GM04504 (cell line): ENCODE data around the gene FMN2.
"Not testable (repeated sequence)": the region's sequence is repeated elsewhere in the genome, so short reads cannot be mapped to it uniquely, and the experiment has no call there.

Experiments used
- DNase-seq: peaks from one replicate; pipeline ENCODE4 v3.0.0-alpha.2; 2012; ENCODE audit warnings: low read depth

Gene FMN2

GRCh38 chr1:240139511-240139910, 47.8 kb downstream of the FMN2 start:
- no peak for DNase-seq

GRCh38 chr1:240145120-240145519, 53.4 kb downstream of the FMN2 start:
- no peak for DNase-seq

GRCh38 chr1:240148333-240148732, 56.6 kb downstream of the FMN2 start:
- no peak for DNase-seq

GRCh38 chr1:240149484-240150094, 57.9 kb downstream of the FMN2 start:
- DNase-seq = no peak

DNA sequence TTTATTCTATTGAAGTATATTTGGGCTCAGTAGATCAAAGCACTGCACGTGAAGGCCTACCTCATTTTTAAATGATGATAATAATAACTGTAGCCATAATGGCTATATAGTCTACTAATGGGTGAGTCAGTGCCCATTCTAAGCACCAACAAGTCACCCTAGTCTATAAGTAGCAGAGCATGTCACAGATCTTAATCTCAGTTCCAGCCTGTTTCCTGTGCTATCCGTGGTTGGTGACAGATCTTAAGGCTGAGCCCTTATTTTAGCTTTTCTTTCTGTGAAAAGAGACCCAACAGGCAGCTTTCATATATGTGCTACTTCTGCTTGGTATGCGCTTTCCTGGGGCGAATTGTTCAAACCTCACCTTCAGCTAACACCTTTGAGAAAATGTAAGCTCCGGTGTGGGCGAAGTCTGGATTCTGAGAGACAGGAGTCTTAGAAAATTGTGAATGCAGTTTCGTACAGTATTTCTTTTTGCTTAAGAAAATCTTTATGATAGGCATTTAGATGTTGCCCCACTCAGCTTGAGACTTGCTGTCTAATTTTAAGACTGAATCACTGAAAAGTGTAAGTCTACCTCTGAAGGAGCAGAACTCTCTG, 59.6 kb downstream of the FMN2 start:
- DNase-seq = no peak

DNA sequence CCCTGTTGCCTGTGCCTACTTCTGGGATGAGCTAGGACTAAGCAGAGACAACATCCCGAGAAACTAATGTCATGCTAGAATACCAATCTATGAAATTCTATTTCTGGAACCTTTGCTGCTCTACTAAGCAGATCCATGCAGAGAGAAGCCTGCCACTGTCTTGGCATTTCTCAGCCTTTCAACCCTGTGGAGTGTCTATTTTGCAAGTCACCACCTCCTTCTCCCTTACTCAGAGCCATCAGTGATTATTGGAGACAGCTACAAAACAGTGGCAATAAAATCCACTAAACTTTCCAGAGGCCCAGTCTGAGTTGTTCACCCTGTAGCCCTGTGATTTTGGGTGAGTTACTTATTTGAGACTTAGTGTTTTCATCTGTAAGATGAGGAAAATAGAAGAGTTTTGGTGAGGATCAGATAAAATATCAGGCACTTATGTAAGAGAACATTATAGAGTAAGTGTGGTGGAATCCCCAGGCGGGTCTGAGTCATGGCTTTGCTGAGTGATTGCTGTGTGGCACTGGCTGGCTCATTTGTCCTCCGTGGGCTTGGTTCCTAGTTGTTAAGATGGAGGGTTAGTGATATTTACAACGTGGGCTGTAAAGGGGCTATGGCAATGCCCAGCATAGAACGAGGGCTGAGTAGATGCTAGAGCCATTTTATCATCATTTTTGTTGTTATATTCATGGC, 61.1 kb downstream of the FMN2 start:
- DNase-seq = no peak

- DNase-seq = no peak
Observed at GRCh38 chr1:240155605-240156004, 63.9 kb downstream of the FMN2 start.

DNA sequence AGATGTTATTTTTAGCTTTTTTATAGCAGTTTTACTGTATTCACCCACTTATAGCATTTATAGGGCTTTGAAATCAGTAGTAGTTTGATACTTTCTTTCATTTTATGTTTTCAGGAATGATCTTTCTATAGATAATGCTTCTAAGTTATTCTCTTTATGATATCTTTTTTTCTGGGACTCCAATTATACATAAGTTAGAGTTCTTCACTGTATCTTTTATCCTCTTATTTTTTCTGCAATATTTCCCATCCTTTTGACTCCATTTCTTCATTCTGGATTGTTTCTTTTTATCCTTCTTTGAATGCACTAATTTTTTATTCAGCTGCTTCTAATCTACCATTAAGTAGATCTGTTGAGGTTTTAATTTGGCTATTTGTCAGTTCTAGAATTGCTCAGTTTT, 73.1 kb downstream of the FMN2 start:
- DNase-seq = no peak

DNA sequence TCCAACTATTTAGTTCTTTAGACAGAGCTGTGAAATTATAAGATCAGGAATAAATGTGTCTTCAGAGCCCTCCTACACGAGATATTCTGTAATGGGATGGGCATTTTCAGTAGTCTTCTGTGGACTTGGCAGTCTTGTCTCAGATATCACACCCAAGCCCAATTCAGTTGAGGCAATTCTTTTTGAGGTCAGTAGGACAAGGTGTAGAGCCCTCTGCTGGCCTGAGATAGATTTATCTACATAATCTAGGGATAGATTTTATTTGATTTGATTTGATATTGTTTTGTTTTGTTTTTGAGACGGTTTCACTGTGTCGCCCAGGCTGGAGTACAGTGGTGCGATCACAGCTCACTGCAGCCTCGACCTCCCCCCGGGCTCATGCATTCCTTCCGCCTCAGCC, 77.5 kb downstream of the FMN2 start:
- no peak for DNase-seq

DNA sequence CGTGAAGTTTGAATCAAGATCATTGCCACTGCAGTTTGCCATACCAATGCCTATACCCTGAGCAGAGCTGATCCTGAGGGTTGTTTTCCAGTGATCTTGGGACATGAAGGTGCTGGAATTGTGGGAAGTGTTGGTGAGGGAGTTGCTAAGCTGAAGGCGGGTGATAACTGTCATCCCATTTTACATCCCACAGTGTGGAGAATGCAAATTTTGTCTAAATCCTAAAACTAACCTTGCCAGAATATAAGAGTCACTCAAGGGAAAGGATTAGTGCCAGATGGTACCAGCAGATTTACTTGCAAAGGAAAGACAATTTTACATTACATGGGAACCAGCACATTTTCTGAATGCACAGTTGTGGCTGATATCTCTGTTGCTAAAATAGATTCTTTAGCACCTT, 78.6 kb downstream of the FMN2 start:
- DNase-seq = no peak

GRCh38 chr1:240170806-240171205, 79.1 kb downstream of the FMN2 start:
- no peak for DNase-seq

DNA sequence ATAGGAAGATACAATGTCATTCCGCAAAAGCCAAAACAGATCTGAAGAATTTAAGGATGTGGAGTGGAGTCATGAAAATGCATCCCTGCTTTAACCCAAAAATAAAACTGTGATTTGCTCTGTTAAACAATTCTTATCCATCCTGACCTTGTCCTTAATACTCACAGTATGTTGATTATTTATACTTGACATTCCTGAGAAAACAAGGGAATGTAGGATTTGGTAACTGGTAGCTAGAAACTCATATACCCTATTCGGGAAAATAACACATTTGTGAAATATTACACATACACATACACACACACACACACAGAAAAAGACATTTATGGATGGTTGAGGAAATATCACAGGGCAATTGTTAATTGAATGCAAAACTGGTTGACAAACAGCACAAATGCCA, 80.2 kb downstream of the FMN2 start:
- DNase-seq = no peak

DNA sequence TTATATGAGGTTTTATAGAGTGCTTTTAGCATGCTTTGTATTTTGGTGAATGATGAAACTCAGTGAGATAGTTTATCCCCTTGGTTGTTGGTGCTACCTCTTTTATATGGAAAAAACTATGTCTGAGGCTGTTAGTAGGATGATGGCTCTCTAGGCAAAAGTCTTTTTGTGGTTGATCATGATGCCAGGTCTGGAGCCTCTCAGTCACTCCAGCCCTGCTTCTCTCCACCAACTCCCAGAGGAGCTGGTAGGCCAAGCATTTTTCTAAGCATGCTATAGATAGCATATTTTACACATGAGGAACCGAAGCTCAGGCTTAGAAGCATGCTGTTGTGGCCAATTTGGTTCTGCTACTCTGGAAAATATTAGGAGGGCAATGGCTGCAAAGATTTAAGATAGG, 82.2 kb downstream of the FMN2 start:
- no peak for DNase-seq

DNA sequence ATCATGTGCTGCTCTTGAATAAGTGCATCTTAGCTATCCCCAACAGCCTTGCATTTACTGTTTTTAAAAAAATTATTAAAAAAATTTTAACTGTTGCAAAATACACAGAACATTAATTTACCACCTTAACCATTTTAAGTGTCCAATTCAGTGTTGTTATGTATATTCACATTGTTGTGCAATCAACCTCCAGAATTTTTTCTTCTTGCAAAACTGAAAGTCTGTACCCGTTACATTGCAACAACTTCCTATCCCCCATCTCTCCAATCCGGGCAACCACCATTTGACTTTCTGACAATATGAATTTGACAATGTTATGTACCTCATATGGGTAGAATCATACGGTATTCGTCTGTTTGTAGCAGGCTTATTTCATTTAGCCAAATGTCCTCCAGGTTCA, 83.1 kb downstream of the FMN2 start:
- DNase-seq = no peak

DNA sequence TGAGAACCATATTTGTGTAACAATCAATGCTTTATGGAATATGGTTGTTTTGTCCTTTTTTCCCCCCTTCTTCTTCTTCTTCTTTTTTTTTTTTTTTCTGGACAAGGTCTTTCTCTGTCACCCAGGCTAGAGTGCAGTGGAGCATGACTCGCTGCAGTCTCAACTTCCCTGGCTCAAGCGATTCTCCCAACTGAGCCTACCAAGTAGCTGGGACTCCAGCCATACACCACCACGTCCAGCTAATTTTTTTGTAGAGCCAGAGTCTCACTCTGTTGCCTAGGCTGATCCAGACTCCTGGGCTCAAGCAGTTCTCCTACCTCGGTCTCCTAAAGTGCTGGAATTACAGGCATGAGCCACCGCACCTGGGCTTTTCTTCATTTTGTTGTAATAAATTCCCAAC, 86.7 kb downstream of the FMN2 start:
- no peak for DNase-seq

- DNase-seq = not testable (repeated sequence)
Observed at GRCh38 chr1:240184682-240185081, 93.0 kb downstream of the FMN2 start.

- DNase-seq = no peak
Observed at GRCh38 chr1:240188139-240188538, 96.5 kb downstream of the FMN2 start.

- no peak for DNase-seq
Observed at GRCh38 chr1:240189386-240189989, 97.8 kb downstream of the FMN2 start.

DNA sequence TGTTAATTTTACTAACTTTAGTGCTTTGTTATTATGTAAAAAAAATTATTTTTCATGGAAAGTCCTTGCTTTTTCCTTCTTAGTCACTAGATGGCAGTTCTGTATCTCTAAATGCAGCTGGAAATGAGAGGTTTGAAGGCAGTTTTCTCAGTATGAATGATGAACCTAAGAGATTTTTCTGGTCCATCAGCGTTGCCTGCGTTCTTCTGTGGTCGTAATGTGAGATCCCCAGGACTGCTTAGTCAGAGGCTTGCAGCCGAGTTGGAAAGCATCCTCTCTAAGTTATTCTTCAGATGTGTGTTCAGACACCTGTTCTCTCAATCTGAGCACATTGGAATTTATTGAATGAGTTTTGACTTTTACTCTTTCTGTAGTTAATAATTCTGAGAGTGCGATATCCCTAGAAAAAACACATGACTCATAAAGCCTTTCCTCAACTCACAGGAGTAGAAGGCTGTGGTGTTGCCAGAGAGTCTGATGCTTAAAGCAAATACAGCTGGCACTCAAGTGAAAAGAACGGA, 99.3 kb downstream of the FMN2 start:
- peak; percentile 93 for DNase-seq

DNA sequence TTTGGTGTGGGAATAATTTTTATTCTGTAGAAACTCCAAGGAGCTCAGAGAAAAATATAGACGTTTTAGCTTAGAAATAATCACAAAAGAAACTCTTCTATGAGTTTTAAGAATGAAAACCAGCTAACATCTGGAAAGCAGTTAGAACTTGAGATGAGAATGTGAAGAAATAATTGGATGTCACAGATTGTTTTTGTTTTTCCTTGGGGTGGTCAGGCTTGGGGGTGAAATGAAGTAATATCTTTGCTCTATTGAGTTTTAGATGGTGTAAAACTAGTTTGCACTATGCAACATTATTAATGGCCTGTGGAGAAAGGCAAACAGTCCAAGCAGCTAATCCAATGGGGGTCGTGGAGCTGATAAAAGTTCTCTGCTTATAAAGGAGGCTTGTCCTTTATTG, 101.2 kb downstream of the FMN2 start:
- no peak for DNase-seq

- no peak for DNase-seq
Observed at GRCh38 chr1:240193679-240194078, 102.0 kb downstream of the FMN2 start.

DNA sequence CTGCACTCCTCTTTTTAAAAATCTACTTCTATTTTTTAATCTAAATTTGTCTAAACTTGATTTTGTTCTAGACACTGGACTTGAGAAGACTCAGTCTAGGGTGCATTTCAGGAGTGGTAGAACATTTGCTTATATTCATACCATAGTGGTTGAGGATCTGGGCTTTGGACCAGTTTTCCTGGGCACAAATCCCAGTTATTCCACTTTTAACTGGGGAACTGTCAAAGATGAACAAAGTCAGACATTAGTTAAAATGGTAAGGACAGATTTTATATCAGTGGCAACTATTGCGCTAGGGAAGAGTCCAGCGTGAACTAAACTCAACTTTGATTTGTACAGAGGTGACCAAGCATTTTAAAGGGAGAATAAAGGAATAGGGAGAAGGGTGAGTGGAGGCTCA, 102.4 kb downstream of the FMN2 start:
- DNase-seq = peak; percentile 83

- DNase-seq = no peak
Observed at GRCh38 chr1:240198376-240198775, 106.7 kb downstream of the FMN2 start.
